GM18867 (cell line): Measurements from ENCODE around the gene CAMTA1.
"Not testable (repeated sequence)": the region's sequence is repeated elsewhere in the genome, so short reads cannot be mapped to it uniquely, and the experiment has no call there.

ENCODE experiments used
- ATAC-seq: cut with Tn5 transposase; IDR thresholded peaks from one replicate; pipeline ENCODE4 v1.9.1; 2021; ENCODE audit warnings: mild to moderate bottlenecking, moderate library complexity; ENCODE audit not compliant: unreplicated experiment

CAMTA1 gene

DNA sequence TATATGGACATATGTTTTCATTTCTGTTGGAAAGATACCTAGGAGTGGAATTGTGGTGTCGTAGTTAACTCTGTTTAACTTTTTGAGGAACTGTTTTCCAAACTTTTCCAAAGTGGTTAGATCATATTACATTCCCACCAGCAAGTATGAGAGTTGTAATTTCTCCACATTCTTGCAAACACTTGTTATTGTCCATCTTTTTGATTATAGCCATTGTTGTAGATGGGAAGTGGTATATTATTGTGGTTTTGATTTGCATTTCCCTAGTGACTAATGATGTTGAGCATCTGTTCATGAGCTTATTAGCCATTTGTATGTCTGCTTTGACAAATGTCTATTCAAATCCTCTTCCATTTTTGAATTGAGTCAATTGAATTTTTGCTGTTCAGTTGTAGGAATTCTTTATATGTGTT is 19.8 kb downstream of the CAMTA1 start:
- ATAC-seq, result no peak

DNA sequence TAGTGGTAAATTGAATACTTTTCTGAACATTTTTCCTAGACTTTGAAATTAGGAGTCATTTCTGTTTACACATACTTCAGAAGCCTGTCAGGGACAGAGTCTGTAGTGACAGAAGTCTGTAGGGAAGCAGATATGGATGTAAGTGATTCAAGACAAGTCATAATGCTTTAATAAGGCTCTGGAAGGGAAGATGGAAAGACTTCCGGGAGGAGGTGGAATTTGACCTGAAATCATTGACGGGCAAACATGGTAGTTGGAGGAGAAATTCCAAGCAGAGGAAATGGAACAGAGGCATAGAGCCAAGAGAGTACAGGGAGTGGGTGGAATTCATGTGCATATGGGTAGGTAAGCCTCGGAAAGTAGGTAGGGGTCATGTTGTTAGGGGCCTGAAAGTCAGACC is 22.5 kb downstream of the CAMTA1 start:
- no peak for ATAC-seq

DNA sequence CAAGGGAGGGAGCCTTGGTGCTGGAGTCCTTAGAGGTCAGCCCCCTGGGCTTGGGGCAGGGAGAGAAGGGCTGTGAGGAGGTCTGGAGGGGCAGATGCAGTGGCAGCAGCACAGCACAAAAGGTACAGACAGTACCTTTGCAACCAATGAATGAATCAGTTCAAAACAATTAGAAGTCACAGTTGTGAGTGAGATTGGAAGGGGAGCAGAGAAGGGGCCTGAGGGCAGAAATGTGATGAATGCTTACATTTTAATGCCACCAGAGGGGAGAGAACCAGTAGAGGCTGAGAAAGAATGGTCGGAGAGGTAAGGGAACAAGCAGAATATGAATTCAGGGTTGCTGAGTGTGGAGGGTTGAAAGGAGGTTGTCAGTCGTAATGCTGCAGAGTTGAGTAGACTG is 24.2 kb downstream of the CAMTA1 start:
- no peak for ATAC-seq

- ATAC-seq, result not testable (repeated sequence)
These were observed 25.0 kb downstream of the CAMTA1 start for GRCh38 chr1:6810146-6810734.

DNA sequence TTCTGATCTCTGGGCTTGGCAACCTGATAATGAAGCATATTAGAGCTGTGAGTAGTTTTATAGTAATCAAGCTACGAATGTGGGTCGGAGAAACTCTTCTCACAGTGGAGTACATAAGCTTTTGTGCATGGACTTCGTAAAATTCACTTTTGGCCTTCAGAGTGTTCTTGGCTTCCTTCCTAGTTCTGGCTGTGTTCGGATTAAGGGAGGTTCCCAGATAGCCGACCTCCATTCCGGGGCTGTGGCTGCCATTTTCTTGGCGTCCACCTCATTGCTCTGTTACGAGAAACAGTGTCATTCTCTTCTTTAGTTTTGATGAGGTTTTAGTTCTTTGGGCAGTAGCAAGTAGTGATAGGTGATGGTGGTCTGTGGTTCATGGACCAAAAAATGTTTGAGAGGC is 26.3 kb downstream of the CAMTA1 start:
- no peak for ATAC-seq

- ATAC-seq, result no peak
These were observed 27.9 kb downstream of the CAMTA1 start for GRCh38 chr1:6813165-6813564.

GRCh38 chr1:6815726-6816125 is 30.5 kb downstream of the CAMTA1 start:
- ATAC-seq, result no peak

DNA sequence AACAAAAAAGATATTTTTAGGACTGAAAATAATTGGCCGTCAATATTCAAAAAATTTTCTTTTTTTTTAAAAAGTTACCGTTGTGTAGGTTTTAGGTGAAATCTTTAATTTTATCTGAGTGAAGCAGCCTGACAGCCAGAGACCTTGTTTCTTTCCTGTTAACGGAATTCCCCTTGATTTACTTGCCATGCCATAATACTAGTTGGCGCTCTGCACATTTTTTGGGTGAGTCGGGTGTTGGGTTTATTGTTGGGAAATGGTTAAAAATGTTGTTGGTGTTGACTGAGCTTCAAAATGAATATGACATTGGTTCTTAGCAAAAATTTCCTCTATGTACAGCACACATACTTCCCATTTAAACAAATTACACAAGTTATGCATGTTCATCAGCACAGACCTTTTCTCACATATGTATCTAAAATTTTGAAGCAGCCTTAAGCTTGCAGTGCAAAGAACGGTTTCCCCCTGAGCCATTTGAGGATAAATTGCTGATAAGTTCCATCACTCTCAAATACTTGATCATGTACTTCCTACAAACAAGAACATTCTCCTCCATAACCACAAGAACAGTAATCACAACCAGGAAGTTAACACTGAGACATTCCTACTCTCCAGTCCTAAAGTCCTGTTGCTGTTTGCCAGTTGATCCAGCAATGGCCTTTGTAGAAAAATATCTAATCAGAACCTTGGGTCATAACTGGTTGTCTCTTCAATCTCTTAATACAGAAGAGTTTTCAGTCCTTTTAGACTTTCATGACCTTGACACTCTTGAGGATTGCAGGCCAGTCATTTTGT is 34.2 kb downstream of the CAMTA1 start:
- no peak for ATAC-seq

DNA sequence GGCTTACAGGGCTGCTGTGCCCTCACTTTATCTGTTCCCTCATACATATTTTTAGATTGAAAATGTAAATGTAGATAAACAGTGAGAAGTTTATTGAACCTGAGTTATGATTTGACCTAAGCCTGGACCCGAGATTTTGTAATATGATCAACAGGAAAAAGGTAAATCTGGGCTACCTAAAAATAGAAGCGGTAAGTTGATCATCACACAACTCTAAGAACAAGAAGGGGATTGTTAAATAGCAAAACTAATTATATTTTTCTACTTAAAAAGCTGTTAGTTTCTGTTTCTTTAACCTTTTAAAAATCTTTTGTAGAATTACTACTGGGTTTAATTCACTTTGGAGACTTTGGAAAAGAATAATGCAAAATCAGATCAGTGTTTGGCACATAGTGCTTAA is 35.6 kb downstream of the CAMTA1 start:
- no peak for ATAC-seq

DNA sequence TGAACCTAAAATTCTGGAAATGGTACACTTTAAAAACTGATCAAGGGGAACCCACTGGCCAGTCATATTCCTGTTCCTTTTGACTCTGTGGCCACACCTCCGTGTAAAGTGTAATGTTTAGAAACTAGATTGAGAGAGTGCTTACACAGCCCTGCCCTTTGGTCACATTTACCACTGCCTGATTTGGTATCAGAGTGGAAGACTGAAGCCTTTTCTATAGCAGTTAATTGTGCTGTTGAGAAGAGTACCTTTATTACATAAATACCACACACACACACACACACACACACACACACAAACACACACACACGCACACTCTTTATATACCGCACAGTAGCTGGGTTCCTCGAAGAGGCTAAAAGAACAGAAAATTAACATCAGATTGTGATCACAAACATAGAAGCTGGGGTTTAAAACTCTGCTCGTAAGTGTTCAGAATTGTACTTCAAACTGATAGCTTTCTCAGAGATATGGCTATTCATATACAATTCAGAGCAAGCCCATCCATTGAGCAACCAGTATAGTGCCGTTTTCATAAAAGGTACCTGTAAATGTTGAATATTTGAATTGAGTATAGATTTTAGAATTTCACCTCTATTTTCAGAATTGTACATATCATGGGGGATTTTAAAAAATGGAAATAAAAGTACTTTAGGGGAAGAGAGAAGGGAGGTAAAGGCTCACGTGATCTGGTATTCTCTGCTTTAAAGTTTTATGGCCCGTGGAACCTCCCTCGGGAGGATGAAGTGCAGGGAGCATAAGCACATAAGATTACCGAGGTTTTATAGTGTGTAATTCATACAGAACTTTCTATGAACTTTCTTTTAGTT is 37.5 kb downstream of the CAMTA1 start:
- peak; percentile 74 for ATAC-seq

- ATAC-seq, result no peak
These were observed 38.5 kb downstream of the CAMTA1 start for GRCh38 chr1:6823793-6824192.

- no peak for ATAC-seq
These were observed 39.6 kb downstream of the CAMTA1 start for GRCh38 chr1:6824665-6825368.

- no peak for ATAC-seq
These were observed 40.6 kb downstream of the CAMTA1 start for GRCh38 chr1:6825828-6826227.

DNA sequence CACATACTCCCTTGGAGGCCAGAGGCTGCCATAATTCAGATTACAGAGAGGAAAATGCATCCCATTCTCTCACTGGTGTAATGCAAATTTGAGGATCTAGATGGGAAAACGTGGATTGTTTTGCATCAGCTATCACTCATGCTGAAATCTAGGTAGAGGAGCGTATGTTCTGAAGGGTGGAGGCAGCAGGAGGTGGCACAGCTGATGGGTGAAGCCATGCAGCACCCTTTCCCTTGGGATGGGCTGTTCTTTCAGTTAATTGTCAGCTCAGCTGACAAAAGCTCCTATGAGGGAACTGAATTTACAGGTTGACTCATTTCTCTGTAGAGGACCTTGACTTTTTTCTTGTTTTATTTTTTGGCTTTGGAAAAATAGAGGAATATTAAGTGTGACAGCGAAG is 41.8 kb downstream of the CAMTA1 start:
- ATAC-seq, result no peak

- no peak for ATAC-seq
These were observed 42.4 kb downstream of the CAMTA1 start for GRCh38 chr1:6827630-6828165.

DNA sequence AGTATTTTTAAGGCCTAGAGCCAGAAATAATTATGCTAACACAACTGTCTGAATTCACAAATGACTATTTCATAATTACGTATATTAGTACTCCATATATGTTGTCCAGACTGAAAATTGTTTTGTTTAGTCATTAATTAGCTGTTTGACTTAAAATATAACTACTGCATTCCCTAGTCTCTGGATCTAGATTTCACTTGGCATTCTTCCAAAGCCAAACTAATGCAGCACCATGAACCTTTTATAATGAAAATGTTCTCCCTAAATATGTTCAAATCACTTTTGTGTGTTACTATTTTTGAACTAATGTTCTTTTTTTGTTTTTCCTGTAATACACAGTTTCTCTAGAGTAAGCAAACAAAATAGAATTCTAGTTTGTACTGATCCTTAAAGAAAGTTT is 46.1 kb downstream of the CAMTA1 start:
- no peak for ATAC-seq

DNA sequence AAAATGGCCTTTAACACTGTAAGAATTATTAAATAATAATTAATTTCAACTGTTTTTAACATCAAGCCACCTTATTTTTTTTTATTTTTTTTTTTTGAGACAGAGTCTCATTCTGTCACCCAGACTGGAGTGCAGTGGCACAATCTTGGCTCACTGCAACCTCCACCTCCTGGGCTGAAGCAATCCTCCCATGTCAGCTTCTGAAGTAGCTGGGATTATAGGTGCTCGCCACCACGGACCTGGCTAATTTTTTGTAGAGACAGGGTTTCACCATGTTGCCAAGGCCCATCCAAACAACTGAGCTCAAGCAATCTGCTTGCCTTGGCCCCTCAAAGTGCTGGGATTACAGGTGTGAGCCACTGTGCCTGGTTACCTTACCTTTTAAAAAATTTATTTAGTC is 46.8 kb downstream of the CAMTA1 start:
- not testable (repeated sequence) for ATAC-seq

- no peak for ATAC-seq
These were observed 47.4 kb downstream of the CAMTA1 start for GRCh38 chr1:6832531-6833188.

- ATAC-seq, result no peak
These were observed 48.5 kb downstream of the CAMTA1 start for GRCh38 chr1:6833804-6834203.

GRCh38 chr1:6834366-6834765 is 49.1 kb downstream of the CAMTA1 start:
- no peak for ATAC-seq
